GM21529 (cell line): Measurements from ENCODE around the gene CFAP299.
"Not testable (repeated sequence)": the region's sequence is repeated elsewhere in the genome, so short reads cannot be mapped to it uniquely, and the experiment has no call there.

ENCODE experiments used
- ATAC-seq: cut with Tn5 transposase; IDR thresholded peaks from one replicate; pipeline ENCODE4 v1.9.1; 2021; ENCODE audit not compliant: unreplicated experiment

Gene CFAP299

GRCh38 chr4:80335554-80336358 lies at the start of gene CFAP299:
Gene CFAP299 (plus strand): TSS chr4:80335730.
- ATAC-seq: peak; percentile 99

GRCh38 chr4:80286451-80286850 lies 49.1 kb upstream of the CFAP299 start:
- no peak for ATAC-seq

GRCh38 chr4:80290665-80291064 lies 44.9 kb upstream of the CFAP299 start:
- ATAC-seq: not testable (repeated sequence)

- no peak for ATAC-seq
These were observed 41.3 kb upstream of the CFAP299 start for GRCh38 chr4:80294206-80294605.

- no peak for ATAC-seq
These were observed 40.2 kb upstream of the CFAP299 start for GRCh38 chr4:80295336-80295735.

GRCh38 chr4:80295826-80296225 lies 39.7 kb upstream of the CFAP299 start:
- ATAC-seq: no peak

GRCh38 chr4:80301884-80302283 lies 33.6 kb upstream of the CFAP299 start:
- no peak for ATAC-seq

GRCh38 chr4:80302616-80303223 lies 32.8 kb upstream of the CFAP299 start:
- ATAC-seq: no peak

- no peak for ATAC-seq
These were observed 30.1 kb upstream of the CFAP299 start for GRCh38 chr4:80305466-80305865.

GRCh38 chr4:80306260-80306659 lies 29.3 kb upstream of the CFAP299 start:
- ATAC-seq: no peak

GRCh38 chr4:80307183-80307735 lies 28.3 kb upstream of the CFAP299 start:
- no peak for ATAC-seq

- no peak for ATAC-seq
These were observed 27.6 kb upstream of the CFAP299 start for GRCh38 chr4:80307774-80308465.

GRCh38 chr4:80308466-80308822 lies 27.1 kb upstream of the CFAP299 start:
- no peak for ATAC-seq

- ATAC-seq: no peak
These were observed 26.1 kb upstream of the CFAP299 start for GRCh38 chr4:80309294-80310004.

- no peak for ATAC-seq
These were observed 24.4 kb upstream of the CFAP299 start for GRCh38 chr4:80311130-80311529.

- no peak for ATAC-seq
These were observed 23.4 kb upstream of the CFAP299 start for GRCh38 chr4:80312124-80312523.

GRCh38 chr4:80313627-80314026 lies 21.9 kb upstream of the CFAP299 start:
- ATAC-seq: no peak

- ATAC-seq: not testable (repeated sequence)
These were observed 19.7 kb upstream of the CFAP299 start for GRCh38 chr4:80315848-80316247.

GRCh38 chr4:80321341-80321740 lies 14.2 kb upstream of the CFAP299 start:
- ATAC-seq: no peak

- no peak for ATAC-seq
These were observed 13.8 kb upstream of the CFAP299 start for GRCh38 chr4:80321776-80322175.

- ATAC-seq: no peak
These were observed 12.8 kb upstream of the CFAP299 start for GRCh38 chr4:80322716-80323115.
